Prostate gland (tissue), 2 donors: ENCODE data around the gene BRD3.

Source experiments
- CTCF ChIP-seq, 4 experiments: fragments of 200-600 bp in 2 of 4; fragments of 450-650 bp in 2 of 4; sonication (generic) in 2 of 4; IDR thresholded peaks; 1 replicate in 3 of 4; 2 replicates in 1 of 4; pipeline ENCODE4 v1.5.1; 2016 to 2019; ENCODE audit warnings: antibody characterized with exemption in 4 of 4, mild to moderate bottlenecking in 2 of 4, moderate library complexity in 2 of 4
- POLR2AphosphoS5 ChIP-seq: sonication (generic); formaldehyde crosslinking; IDR thresholded peaks from one replicate; pipeline ENCODE4 v1.6.1; 2017; ENCODE audit warnings: antibody characterized with exemption

GRCh38 chr9:134055981-134056461 is 11.8 kb downstream of the BRD3 start:
- no peak for TF ChIP-seq CTCF (IDR thresholded peaks at IDR 0.05)
- TF ChIP-seq POLR2AphosphoS5, result peak; percentile 57
